HG03439 (cell line): Measurements from ENCODE around the gene SEMA3C.

ENCODE experiments used
- ATAC-seq: cut with Tn5 transposase; IDR thresholded peaks from one replicate; pipeline ENCODE4 v1.9.1; 2021; ENCODE audit warnings: mild to moderate bottlenecking, moderate library complexity; ENCODE audit not compliant: unreplicated experiment

The SEMA3C gene

GRCh38 chr7:80827239-80827633, 91.6 kb downstream of the SEMA3C start:
- ATAC-seq, result no peak

DNA sequence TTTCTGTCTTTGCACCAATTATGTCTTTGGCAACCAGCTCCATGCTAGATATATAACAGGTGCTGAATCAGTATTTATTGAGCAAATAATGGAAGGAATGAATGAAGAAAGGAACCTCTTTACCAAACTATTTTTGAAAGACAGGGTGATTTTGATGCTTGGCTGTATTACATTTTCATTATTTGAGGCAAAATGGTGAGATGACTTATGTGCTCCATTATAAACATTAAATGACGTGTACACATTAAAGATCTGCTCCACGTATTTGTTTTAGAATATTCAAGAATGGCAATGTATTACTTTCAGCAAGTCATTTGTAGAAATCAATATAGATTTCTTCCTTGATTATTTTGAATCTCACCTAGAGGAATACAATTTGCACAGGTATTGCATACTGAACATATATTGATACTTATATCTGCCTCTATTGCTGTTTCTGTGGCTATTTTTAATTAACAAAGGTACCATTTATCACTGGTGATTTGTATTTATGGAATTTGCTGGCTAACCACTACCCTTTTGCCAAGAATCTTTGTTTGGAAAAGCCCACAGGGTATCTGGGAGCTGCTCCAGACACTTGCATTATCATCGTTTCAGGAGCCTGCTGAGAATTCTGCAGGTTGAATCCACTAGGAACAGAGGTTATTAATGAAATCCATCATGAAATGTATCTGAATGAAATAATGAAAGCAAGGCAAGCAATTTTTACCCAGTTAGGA, 92.2 kb downstream of the SEMA3C start:
- no peak for ATAC-seq

DNA sequence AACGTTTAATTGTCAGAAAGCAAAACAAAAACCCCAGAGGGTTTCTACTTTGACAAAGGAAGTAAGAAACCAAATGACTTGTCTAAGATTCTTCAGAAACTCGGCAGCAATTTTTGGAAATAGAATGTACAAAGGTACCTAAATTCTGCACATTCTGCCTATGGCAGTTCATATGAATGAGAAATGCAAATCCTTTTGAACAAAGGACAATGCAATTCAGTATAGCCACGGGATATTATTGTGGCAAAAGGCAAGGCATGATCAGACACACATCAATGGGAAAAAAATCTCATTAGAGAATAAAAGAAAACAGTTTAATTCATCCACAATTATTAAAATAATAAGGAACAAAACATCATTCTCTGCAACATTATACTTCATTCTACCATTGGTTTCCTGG, 93.4 kb downstream of the SEMA3C start:
- no peak for ATAC-seq

DNA sequence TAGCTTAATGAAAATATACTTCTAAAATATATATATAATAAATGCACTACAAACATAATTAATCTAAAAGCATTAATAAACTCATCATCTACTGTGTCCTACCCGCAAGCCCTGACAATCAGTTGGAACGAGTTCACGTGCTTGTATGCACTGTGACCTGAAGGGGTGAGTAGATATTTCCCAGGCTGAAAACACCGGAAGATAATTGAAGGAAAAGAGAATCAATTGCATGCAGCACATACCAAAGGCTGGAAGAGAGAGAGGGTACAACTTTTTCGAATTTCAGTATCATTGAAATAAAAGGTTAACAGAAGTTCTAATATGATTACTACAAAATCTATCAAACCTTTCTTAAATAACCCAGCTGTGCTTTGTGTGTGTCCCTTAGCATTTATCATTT, 94.6 kb downstream of the SEMA3C start:
- ATAC-seq, result no peak

GRCh38 chr7:80823057-80823456, 95.8 kb downstream of the SEMA3C start:
- no peak for ATAC-seq

DNA sequence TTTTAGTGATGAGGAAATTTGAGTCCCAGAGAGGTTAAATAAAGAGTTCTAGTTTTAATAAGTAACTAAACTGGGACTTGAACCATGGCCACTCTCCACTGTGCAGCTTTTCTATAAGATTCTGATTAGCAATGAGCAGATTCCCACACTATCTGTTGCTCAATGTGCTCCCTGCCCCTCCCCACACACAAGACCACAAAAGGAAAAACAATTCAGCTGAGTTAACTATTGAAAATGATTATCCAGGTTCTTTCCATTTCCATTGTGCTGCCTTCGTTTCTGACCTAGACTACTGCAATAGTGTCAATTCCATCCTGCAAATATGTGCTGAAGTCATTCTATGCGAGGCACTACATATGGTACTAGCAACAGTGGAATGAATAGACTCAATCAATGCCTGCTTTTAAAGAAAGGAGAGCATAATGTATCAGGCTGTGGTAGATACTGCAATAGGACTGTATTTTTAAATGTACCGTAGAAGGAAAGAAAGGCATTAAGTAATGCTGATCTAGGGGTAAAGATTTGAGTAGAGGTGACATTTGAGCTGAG, 97.0 kb downstream of the SEMA3C start:
- no peak for ATAC-seq

DNA sequence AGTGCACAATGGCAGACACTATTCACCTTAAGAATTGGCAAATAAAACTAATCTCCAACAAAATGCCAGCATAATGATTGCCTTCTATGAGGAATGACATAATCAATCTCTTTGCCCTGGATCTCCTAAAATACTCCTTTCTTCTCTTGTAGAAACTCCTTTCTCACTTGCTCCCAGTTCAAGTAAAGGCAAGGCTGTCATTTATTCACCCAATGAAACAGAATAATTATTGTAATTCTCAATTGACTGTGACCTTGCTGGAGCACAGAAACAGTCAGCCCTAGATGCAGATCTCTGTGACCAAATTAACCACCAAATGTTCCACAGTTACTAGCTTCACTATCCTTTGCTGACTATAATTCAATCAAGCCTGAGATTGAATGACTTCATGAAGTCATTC, 99.3 kb downstream of the SEMA3C start:
- ATAC-seq, result no peak

DNA sequence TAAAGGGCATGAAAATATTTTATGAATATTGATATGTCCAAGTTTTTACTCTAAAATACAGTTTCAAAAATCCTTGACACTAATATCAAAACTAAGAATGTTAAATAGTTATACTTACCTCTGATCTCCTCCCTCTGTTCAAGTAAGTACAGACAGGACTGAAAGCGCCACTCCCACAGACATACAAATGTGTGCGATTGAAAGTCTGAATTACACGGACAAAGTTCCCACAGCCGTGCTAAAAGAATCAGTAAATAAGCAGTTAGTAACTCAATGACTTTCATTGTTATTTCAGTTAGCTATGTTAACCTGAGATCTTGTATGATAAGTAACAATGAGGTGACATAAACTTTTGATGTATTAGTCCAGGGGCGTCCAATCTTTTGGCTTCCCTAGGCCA, 100.7 kb downstream of the SEMA3C start:
- ATAC-seq, result no peak

GRCh38 chr7:80816806-80817205, 102.0 kb downstream of the SEMA3C start:
- no peak for ATAC-seq

- no peak for ATAC-seq
Observed at GRCh38 chr7:80815733-80816132, 103.1 kb downstream of the SEMA3C start.

DNA sequence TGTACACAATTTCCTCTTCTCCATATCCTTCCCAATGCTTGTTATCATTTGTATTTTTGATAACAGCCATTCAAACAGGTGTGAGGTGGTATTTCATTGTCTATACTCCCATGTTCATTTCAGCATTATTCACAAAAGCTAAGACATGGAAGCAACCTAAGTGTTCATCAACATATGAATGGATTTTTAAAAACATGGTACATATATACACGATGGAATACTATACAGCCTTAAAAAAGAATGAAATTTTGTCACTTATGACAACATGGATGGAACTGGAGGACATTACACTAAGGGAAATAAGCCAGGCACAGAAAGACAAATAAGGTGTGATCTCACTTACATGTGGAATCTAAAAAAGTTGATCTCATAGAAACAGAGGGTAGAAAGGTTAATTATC, 109.3 kb downstream of the SEMA3C start:
- no peak for ATAC-seq

GRCh38 chr7:80807166-80807900, 111.5 kb downstream of the SEMA3C start:
- ATAC-seq, result no peak

DNA sequence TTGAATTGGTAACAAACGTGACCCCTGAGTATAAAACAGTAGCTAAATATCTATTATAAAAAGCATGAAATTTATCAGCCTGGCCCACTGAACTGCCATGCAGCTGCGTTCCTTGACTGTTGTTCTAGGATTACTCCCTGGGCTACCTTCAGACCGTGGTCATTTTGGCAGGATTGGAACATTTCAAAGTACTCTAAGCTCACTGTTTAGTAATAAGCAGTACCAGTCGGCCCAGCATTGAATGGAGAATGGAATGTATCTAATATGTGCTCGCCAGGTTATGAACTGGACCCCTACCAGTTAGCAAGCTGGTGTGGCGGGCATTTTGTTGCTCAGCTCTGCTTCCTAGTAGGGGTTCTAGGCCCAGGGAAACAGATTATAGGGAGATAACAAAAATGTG, 112.2 kb downstream of the SEMA3C start:
- no peak for ATAC-seq

- ATAC-seq, result no peak
Observed at GRCh38 chr7:80804589-80804988, 114.3 kb downstream of the SEMA3C start.

- no peak for ATAC-seq
Observed at GRCh38 chr7:80802527-80802926, 116.3 kb downstream of the SEMA3C start.

- ATAC-seq, result no peak
Observed at GRCh38 chr7:80794631-80795573, 123.9 kb downstream of the SEMA3C start.

DNA sequence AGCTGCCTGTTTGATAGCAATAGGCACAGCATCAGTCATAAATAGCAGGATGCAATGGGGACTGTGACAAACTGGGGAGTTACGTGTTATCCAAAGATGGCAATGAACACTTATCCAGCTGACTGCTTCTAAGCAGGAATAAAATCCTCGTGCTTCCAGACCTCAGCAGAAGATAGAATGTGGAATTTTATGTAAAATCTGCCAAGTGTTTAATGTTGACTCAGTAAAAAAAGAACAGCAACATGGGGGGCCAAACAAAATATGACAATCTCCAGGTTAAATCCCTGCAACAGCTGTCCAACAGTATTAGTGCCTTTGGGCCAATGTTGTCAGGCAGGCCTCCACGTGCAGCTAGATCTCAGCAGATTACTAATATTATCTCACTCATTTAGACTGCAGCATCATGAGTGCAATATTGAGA, 127.3 kb downstream of the SEMA3C start:
- ATAC-seq, result no peak

DNA sequence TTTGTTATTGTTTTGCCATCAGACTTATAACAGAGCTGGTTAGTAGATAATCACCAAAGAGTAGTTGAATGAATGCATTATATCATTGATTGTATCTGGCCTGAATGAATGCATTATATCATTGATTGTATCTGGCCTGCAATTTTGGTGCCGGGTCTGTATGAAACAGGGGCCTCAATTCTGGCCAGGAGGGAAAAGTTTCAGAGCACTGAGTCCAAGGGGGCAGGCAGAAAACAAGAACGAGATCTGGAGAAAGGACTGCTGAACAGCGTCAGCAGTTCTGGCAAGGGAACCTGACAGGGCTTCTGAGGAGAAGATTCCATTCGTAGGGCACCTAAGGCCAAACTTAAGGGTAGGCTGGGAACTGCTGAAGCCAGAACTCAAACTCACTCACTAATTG, 128.0 kb downstream of the SEMA3C start:
- ATAC-seq, result no peak

DNA sequence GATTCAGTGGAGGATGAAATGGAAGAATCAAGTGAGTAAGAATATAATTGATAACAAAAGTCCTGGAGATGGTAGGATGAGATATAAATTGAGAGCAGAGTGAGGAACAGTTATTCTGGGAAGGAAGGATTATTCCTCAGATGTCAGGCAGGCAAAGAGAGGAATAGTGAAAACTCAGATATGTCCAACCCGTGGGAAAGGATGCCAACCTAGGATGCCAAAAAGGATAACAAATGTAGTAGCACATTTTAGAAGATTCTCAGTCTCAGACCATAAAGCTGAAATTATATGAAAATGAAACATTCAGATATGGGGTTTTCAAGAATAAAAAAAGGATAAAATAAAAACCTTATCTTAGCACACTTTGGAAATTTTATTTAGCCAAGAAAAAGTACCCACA, 131.1 kb downstream of the SEMA3C start:
- ATAC-seq, result no peak

DNA sequence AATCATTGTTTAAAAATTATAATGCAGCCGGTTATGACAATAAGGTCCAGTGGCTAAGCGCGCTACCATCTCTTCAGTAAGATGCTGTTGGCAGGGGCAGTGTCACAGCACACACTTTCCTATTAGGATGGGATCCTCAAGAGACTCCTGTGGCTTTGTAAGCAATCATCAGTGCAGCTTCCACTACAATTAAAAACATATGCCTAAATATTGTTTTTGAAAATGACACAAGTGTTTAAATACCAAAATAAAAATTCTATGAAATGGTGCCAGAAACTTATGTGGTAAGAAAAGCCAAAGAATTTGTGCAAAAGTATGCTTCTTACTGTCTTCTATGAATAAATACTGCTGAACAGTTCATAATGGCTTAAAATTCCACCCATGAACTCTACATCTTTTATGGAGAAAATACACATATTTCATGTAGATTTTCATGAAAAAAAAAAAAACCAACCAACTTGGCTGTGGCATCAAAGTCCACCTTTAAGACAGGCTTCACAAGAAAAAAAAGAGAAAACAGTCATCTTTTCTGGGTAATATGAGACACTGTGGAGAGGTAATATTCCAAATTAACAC, 132.8 kb downstream of the SEMA3C start:
- ATAC-seq, result no peak

DNA sequence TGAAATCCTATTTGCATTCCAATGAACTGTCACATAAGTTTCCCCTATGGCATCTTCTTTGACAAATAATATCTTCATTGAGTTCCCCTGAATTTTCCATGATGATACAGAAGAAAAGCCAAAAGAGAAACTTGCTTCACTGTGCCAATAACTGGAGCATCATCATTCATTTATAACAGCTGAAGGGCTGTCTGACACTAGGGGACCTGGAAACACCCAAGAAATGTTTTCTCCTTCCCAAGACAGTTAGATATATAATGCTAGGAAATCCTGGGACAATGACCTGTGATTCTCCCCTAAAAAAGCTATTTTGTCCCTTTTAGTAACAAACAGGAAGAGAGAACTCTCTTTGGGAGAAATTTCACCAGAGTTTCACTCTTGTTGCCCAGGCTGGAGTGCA, 133.6 kb downstream of the SEMA3C start:
- ATAC-seq, result no peak
